ENCODE results near the gene CYTH4.

GRCh38 chr22:37277384-37277783 lies 4.9 kb upstream of the CYTH4 start:
- TF ChIP-seq ZNF274 (IDR thresholded peaks at IDR 0.05; ENCODE audit: low read depth, low read length) (no peak), SUZ12 (IDR thresholded peaks at IDR 0.05; ENCODE audit: extremely low read depth, insufficient read depth, insufficient read length) (no peak), YY1 (IDR thresholded peaks at IDR 0.05; ENCODE audit: insufficient read depth, insufficient read length) (no peak)
